Neutrophil (primary cell): ENCODE measurements around the gene UACA.

Source experiments
- H3K27ac ChIP-seq: fragments of 200-600 bp; sonication (generic); 2 replicates; pipeline ENCODE4 v1.5.1; 2016; ENCODE audit warnings: mild to moderate bottlenecking, moderate library complexity
- H3K27me3 ChIP-seq: fragments of 200-600 bp; sonication (generic); 2 replicates; pipeline ENCODE4 v1.6.0; 2016; ENCODE audit warnings: mild to moderate bottlenecking
- H3K36me3 ChIP-seq: fragments of 200-600 bp; sonication (generic); 2 replicates; pipeline ENCODE4 v1.5.1; 2017
- H3K4me1 ChIP-seq, 2 experiments: fragments of 200-600 bp in 1 of 2; sonication (generic) in 1 of 2; 1 replicate in 1 of 2; 2 replicates in 1 of 2; pipeline versions ENCODE4 v1.5.1 to v1.6.1; 2013 to 2016; ENCODE audit warnings: low read depth in 1 of 2, low read length in 1 of 2, mild to moderate bottlenecking in 1 of 2, moderate library complexity in 1 of 2; ENCODE audit not compliant: control insufficient read depth in 1 of 2, insufficient read depth in 1 of 2
- H3K4me3 ChIP-seq, 2 experiments: fragments of 200-600 bp in 1 of 2; sonication (generic) in 1 of 2; 1 replicate in 1 of 2; 2 replicates in 1 of 2; pipeline ENCODE4 v1.5.1; 2013 to 2016; ENCODE audit warnings: low read depth in 1 of 2, low read length in 1 of 2, mild to moderate bottlenecking in 1 of 2, moderate library complexity in 1 of 2
- H3K9me3 ChIP-seq: fragments of 200-600 bp; sonication (generic); 2 replicates; pipeline ENCODE4 v1.5.1; 2016
- CTCF ChIP-seq: fragments of 200-600 bp; sonication (generic); IDR thresholded peaks from 2 replicates; pipeline ENCODE4 v1.5.1; 2016; ENCODE audit warnings: antibody characterized with exemption

UACA gene

GRCh38 chr15:70795311-70795665 is 31.9 kb upstream of the UACA start:
- no peaks in the 10 kb centered on the region for H3K36me3 ChIP-seq
- no peaks in the 10 kb centered on the region for H3K9me3 ChIP-seq
- no peaks in the 10 kb centered on the region for H3K27me3 ChIP-seq
- no peak overlapping the region for H3K27ac ChIP-seq
- H3K4me1 ChIP-seq = no peaks in the 10 kb centered on the region
- TF ChIP-seq CTCF = no peak
- no peak overlapping the region for H3K4me3 ChIP-seq

- H3K36me3 ChIP-seq = no peaks in the 10 kb centered on the region
- H3K9me3 ChIP-seq = no peaks in the 10 kb centered on the region
- H3K27me3 ChIP-seq = no peaks in the 10 kb centered on the region
- no peak overlapping the region for H3K4me3 ChIP-seq
- TF ChIP-seq CTCF = no peak
- H3K27ac ChIP-seq = no peak overlapping the region
- no peaks in the 10 kb centered on the region for H3K4me1 ChIP-seq
Measured at GRCh38 chr15:70794596-70795310, 31.4 kb upstream of the UACA start.

GRCh38 chr15:70793694-70794093 is 30.3 kb upstream of the UACA start:
- no peaks in the 10 kb centered on the region for H3K36me3 ChIP-seq
- no peaks in the 10 kb centered on the region for H3K27me3 ChIP-seq
- TF ChIP-seq CTCF = no peak
- no peaks in the 10 kb centered on the region for H3K9me3 ChIP-seq
- no peaks in the 10 kb centered on the region for H3K4me1 ChIP-seq
- H3K4me3 ChIP-seq = no peak overlapping the region
- H3K27ac ChIP-seq = no peak overlapping the region

- Histone ChIP-seq H3K4me1 (no peaks in the 10 kb centered on the region), H3K36me3 (no peaks in the 10 kb centered on the region), H3K4me3 (no peak overlapping the region), H3K27ac (no peak overlapping the region), H3K9me3 (no peaks in the 10 kb centered on the region), H3K27me3 (no peaks in the 10 kb centered on the region)
- no peak for TF ChIP-seq CTCF
Measured at GRCh38 chr15:70792171-70792573, 28.8 kb upstream of the UACA start.

- H3K4me1 ChIP-seq = no peaks in the 10 kb centered on the region
Measured at GRCh38 chr15:70791259-70791658, 27.9 kb upstream of the UACA start.

More at GRCh38 chr15:70791259-70791658, 27.9 kb upstream of the UACA start:
- no peaks in the 10 kb centered on the region for H3K36me3 ChIP-seq
- no peak overlapping the region for H3K4me3 ChIP-seq
- TF ChIP-seq CTCF = no peak
- H3K27me3 ChIP-seq = no peaks in the 10 kb centered on the region
- no peaks in the 10 kb centered on the region for H3K9me3 ChIP-seq
- H3K27ac ChIP-seq = no peak overlapping the region
